Measurements from ENCODE around the gene SRP72.

SRP72 gene

DNA sequence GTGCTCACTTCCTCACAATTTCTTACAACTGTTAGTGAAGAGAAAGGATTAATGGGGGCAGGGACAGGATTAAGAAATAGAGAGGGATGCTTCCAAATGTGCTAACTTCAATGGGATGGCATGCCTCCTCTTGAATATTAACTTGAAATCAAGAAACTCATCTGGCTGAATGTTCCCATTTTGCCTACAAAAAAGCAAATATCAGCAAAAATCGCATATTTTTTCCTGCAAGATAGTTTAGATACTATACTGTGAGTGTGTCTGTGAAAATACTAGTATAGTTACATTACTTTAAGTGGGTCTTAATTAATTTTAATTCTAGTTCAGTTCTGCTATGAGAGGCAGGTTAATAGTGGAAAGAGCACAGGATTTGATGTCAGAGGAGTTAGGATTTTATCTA lies 26.4 kb upstream of the SRP72 start:
- Histone ChIP-seq H3K4me3 (replicated peaks; ENCODE audit: insufficient read depth, low read length) (no peak overlapping the region), H3K27ac (replicated peaks) (no peak overlapping the region), H3K27me3 (ENCODE audit: insufficient read depth, poor library complexity, severe bottlenecking) (no peaks in the 10 kb centered on the region)
- TF ChIP-seq SPI1 (IDR thresholded peaks at IDR 0.05; ENCODE audit: borderline replicate concordance, low read depth) (no peak), GABPA (IDR thresholded peaks at IDR 0.05; ENCODE audit: low read depth) (no peak), POLR2AphosphoS5 (IDR thresholded peaks at IDR 0.05; ENCODE audit: low read depth) (no peak)
- TF ChIP-seq, protein P1, sequence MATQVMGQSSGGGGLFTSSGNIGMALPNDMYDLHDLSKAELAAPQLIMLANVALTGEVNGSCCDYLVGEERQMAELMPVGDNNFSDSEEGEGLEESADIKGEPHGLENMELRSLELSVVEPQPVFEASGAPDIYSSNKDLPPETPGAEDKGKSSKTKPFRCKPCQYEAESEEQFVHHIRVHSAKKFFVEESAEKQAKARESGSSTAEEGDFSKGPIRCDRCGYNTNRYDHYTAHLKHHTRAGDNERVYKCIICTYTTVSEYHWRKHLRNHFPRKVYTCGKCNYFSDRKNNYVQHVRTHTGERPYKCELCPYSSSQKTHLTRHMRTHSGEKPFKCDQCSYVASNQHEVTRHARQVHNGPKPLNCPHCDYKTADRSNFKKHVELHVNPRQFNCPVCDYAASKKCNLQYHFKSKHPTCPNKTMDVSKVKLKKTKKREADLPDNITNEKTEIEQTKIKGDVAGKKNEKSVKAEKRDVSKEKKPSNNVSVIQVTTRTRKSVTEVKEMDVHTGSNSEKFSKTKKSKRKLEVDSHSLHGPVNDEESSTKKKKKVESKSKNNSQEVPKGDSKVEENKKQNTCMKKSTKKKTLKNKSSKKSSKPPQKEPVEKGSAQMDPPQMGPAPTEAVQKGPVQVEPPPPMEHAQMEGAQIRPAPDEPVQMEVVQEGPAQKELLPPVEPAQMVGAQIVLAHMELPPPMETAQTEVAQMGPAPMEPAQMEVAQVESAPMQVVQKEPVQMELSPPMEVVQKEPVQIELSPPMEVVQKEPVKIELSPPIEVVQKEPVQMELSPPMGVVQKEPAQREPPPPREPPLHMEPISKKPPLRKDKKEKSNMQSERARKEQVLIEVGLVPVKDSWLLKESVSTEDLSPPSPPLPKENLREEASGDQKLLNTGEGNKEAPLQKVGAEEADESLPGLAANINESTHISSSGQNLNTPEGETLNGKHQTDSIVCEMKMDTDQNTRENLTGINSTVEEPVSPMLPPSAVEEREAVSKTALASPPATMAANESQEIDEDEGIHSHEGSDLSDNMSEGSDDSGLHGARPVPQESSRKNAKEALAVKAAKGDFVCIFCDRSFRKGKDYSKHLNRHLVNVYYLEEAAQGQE (IDR thresholded peaks at IDR 0.05; ENCODE audit: insufficient replicate concordance, low read depth), result no peak
- TF ChIP-seq, protein P2, sequence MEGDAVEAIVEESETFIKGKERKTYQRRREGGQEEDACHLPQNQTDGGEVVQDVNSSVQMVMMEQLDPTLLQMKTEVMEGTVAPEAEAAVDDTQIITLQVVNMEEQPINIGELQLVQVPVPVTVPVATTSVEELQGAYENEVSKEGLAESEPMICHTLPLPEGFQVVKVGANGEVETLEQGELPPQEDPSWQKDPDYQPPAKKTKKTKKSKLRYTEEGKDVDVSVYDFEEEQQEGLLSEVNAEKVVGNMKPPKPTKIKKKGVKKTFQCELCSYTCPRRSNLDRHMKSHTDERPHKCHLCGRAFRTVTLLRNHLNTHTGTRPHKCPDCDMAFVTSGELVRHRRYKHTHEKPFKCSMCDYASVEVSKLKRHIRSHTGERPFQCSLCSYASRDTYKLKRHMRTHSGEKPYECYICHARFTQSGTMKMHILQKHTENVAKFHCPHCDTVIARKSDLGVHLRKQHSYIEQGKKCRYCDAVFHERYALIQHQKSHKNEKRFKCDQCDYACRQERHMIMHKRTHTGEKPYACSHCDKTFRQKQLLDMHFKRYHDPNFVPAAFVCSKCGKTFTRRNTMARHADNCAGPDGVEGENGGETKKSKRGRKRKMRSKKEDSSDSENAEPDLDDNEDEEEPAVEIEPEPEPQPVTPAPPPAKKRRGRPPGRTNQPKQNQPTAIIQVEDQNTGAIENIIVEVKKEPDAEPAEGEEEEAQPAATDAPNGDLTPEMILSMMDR (IDR thresholded peaks at IDR 0.05; ENCODE audit: insufficient read depth, low read length), result no peak
- no peak for DNase-seq (ENCODE audit: low read depth in 1 of 2, low spot score in 1 of 2)

DNA sequence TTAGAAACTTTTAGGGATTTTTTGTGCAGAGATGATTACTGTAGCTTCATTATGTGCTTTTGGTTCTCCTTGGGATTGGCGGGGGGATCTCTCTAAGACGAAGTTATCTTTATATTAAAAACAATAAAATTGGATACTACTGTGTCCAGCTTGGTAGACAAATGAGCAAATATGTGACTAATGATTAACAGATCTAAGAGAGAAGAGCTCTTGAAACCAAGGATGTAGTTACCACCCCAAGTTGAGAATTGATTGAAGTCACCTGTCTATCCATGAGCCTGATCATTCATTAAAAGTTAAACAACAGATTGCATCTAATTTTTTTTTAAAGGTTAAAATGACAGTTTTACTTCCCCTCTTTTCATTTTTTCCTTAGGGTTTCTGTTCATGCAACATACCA lies 22.7 kb upstream of the SRP72 start:
- Histone ChIP-seq H3K27me3 (ENCODE audit: insufficient read depth, poor library complexity, severe bottlenecking) (no peaks in the 10 kb centered on the region), H3K27ac (replicated peaks) (no peak overlapping the region), H3K4me3 (replicated peaks; ENCODE audit: insufficient read depth, low read length) (no peak overlapping the region)
- TF ChIP-seq POLR2AphosphoS5 (IDR thresholded peaks at IDR 0.05; ENCODE audit: low read depth) (no peak), GABPA (IDR thresholded peaks at IDR 0.05; ENCODE audit: low read depth) (no peak), SPI1 (IDR thresholded peaks at IDR 0.05; ENCODE audit: borderline replicate concordance, low read depth) (no peak)
- TF ChIP-seq, protein P1 (IDR thresholded peaks at IDR 0.05; ENCODE audit: insufficient replicate concordance, low read depth), result no peak
- TF ChIP-seq, protein P2 (IDR thresholded peaks at IDR 0.05; ENCODE audit: insufficient read depth, low read length), result no peak
- DNase-seq (ENCODE audit: low read depth in 1 of 2, low spot score in 1 of 2), result no peak

DNA sequence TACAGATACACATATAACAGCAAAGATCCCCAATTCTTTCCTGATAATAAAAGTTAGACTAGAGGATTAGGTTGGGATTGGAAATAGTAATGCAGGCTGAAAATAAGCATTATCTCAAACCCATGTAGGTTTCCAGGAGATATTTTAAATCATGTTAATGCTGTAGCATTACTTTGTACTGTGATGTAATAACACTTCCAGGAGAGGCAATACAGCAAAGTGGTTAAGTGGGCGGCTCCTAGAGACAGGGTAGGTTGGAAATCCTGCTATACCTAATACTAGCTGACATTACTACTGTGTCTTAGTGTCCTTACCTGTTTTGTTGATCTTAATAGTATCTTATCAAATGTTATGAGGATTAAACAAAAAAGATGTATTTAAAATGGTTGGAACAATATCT lies 21.7 kb upstream of the SRP72 start:
- no peak for TF ChIP-seq SPI1 (IDR thresholded peaks at IDR 0.05; ENCODE audit: borderline replicate concordance, low read depth)
- TF ChIP-seq, protein P2 (IDR thresholded peaks at IDR 0.05; ENCODE audit: insufficient read depth, low read length), result no peak
- TF ChIP-seq, protein P1 (IDR thresholded peaks at IDR 0.05; ENCODE audit: insufficient replicate concordance, low read depth), result no peak
- no peak for TF ChIP-seq GABPA (IDR thresholded peaks at IDR 0.05; ENCODE audit: low read depth)
- TF ChIP-seq POLR2AphosphoS5 (IDR thresholded peaks at IDR 0.05; ENCODE audit: low read depth), result no peak
- no peak overlapping the region for H3K27ac ChIP-seq (replicated peaks)
- no peak overlapping the region for H3K4me3 ChIP-seq (replicated peaks; ENCODE audit: insufficient read depth, low read length)
- DNase-seq (ENCODE audit: low read depth in 1 of 2, low spot score in 1 of 2), result no peak
- H3K27me3 ChIP-seq (ENCODE audit: insufficient read depth, poor library complexity, severe bottlenecking), result no peaks in the 10 kb centered on the region

All from HL-60 (cell line).